ENCODE data around the gene PAM.

PAM gene

GRCh38 chr5:102910240-102911226 lies 155.4 kb downstream of the PAM start:
- Histone ChIP-seq H3K4me3 (ENCODE audit: low read depth, low read length) (no peak overlapping the region), H3K9me3 (no peaks in the 10 kb centered on the region), H3K4me1 (0 out of 2 replicates have a peak, but pooled peaks cover 4% of the 10 kb centered on the region), H3K36me3 (no peaks in the 10 kb centered on the region), H3K27me3 (no peaks in the 10 kb centered on the region)
- no peak for DNase-seq
- TF ChIP-seq CTCF (IDR thresholded peaks at IDR 0.05; ENCODE audit: low read depth, low read length): no peak

- Histone ChIP-seq H3K4me3 (ENCODE audit: low read depth, low read length) (no peak overlapping the region), H3K4me1 (0 out of 2 replicates have a peak, but pooled peaks cover 4% of the 10 kb centered on the region), H3K27me3 (no peaks in the 10 kb centered on the region), H3K36me3 (no peaks in the 10 kb centered on the region), H3K9me3 (no peaks in the 10 kb centered on the region)
- no peak for TF ChIP-seq CTCF (IDR thresholded peaks at IDR 0.05; ENCODE audit: low read depth, low read length)
- DNase-seq: no peak
These were observed 156.9 kb downstream of the PAM start for GRCh38 chr5:102911973-102912372.

- no peak overlapping the region for H3K4me3 ChIP-seq (ENCODE audit: low read depth, low read length)
- TF ChIP-seq CTCF (IDR thresholded peaks at IDR 0.05; ENCODE audit: low read depth, low read length): no peak
- H3K27me3 ChIP-seq: no peaks in the 10 kb centered on the region
- H3K4me1 ChIP-seq: peaks cover 4% of the 10 kb centered on the region; the same call in 1 of the 2 replicates
- no peaks in the 10 kb centered on the region for H3K36me3 ChIP-seq
- no peak for DNase-seq
- H3K9me3 ChIP-seq: no peaks in the 10 kb centered on the region
These were observed 161.0 kb downstream of the PAM start for GRCh38 chr5:102916109-102916508.

GRCh38 chr5:102918986-102919610 lies 164.0 kb downstream of the PAM start:
- H3K36me3 ChIP-seq: no peaks in the 10 kb centered on the region; the same call in 1 of the 2 replicates
- peaks cover 20% of the 10 kb centered on the region for H3K4me1 ChIP-seq
- no peaks in the 10 kb centered on the region for H3K27me3 ChIP-seq
- H3K4me3 ChIP-seq (ENCODE audit: low read depth, low read length): no peak overlapping the region
- no peak for DNase-seq
- no peak for TF ChIP-seq CTCF (IDR thresholded peaks at IDR 0.05; ENCODE audit: low read depth, low read length)
- H3K9me3 ChIP-seq: no peaks in the 10 kb centered on the region

- H3K36me3 ChIP-seq: no peaks in the 10 kb centered on the region; the same call in 1 of the 2 replicates
- no peaks in the 10 kb centered on the region for H3K27me3 ChIP-seq
- peaks cover 20% of the 10 kb centered on the region for H3K4me1 ChIP-seq
- no peaks in the 10 kb centered on the region for H3K9me3 ChIP-seq
- no peak for DNase-seq
- no peak for TF ChIP-seq CTCF (IDR thresholded peaks at IDR 0.05; ENCODE audit: low read depth, low read length)
- no peak overlapping the region for H3K4me3 ChIP-seq (ENCODE audit: low read depth, low read length)
These were observed 165.7 kb downstream of the PAM start for GRCh38 chr5:102920762-102921161.

All from BE2C (cell line).